GM12878 (cell line): ENCODE results near the gene ABHD8. TPM values are rescaled to one million over a fixed set of nuclear protein-coding genes. Genes with fewer than 3 reads are reported as not detected.

ENCODE experiments used
- ATAC-seq: fragments of 200-7000 bp; cut with Tn5 transposase; 3 replicates; pipeline ENCODE4 v1.9.1; 2020; ENCODE audit warnings: mild to moderate bottlenecking, moderate library complexity
- BruUV-seq: library from RNA; stranded (reverse); fragments of 400-500 nt; replicated peaks from 2 replicates; lab custom pipeline; 2021; lab: Mats Ljungman, UMichigan
- CTCF ChIA-PET: fragments of 300-600 bp; sonication (Branson Sonifier 250); formaldehyde crosslinking; extraction: SDS; loops from one replicate; lab custom pipeline; 2021; ENCODE audit warnings: inconsistent platforms; lab: Yijun Ruan, JAX
- POLR2A ChIA-PET: fragments of 350-600 bp; formaldehyde crosslinking; extraction: SDS; loops from one replicate; lab custom pipeline; 2021; ENCODE audit warnings: inconsistent platforms; lab: Charles Lee
- RAD21 ChIA-PET: fragments of 300-600 bp; sonication (Branson Sonifier 250); formaldehyde crosslinking; loops from one replicate; lab custom pipeline; 2023; ENCODE audit warnings: antibody characterized with exemption; ENCODE audit not compliant: unreplicated experiment; lab: Charles Lee
- SMC1A ChIA-PET: fragments of 300-600 bp; sonication (Branson Sonifier 250); formaldehyde crosslinking; loops from one replicate; lab custom pipeline; 2023; ENCODE audit not compliant: unreplicated experiment, uncharacterized antibody; lab: Charles Lee
- DNase-seq: peaks from one replicate; pipeline ENCODE4 v3.0.0-alpha.2; 2011; ENCODE audit warnings: low read depth, low spot score
- FAIRE-seq: peaks from 3 replicates; lab custom pipeline; 2011; peaks lifted over from hg19 to GRCh38; lab: Jason Lieb, UNC
- H2AFZ ChIP-seq: 2 replicates; pipeline ENCODE4 v1.6.0; 2011; ENCODE audit warnings: low read depth, low read length, control low read depth; ENCODE audit not compliant: control insufficient read depth
- H3K27ac ChIP-seq: 2 replicates; pipeline ENCODE4 v1.5.1; 2011; ENCODE audit warnings: control low read depth; ENCODE audit not compliant: control insufficient read depth, insufficient read depth
- H3K27me3 ChIP-seq, 2 experiments: replicated peaks in 1 of 2; 2 replicates each; pipeline versions ENCODE4 v1.6.0 to v1.6.1; 2011; ENCODE audit warnings: low read length in 1 of 2; ENCODE audit not compliant: control insufficient read depth in 2 of 2, insufficient read depth in 2 of 2
- H3K36me3 ChIP-seq, 2 experiments: 2 replicates each; pipeline ENCODE4 v1.5.1; 2011; ENCODE audit warnings: low read length in 1 of 2; ENCODE audit not compliant: control insufficient read depth in 2 of 2, insufficient read depth in 2 of 2
- H3K4me1 ChIP-seq: 2 replicates; pipeline ENCODE4 v1.6.1; 2011; ENCODE audit warnings: mild to moderate bottlenecking, low read length, moderate library complexity, mixed read lengths; ENCODE audit not compliant: control insufficient read depth, insufficient read depth
- H3K4me2 ChIP-seq: 2 replicates; pipeline ENCODE4 v1.6.0; 2011; ENCODE audit warnings: control low read depth; ENCODE audit not compliant: control insufficient read depth, insufficient read depth
- H3K4me3 ChIP-seq: fragments of 200-600 bp; sonication (generic); 2 replicates; pipeline ENCODE4 v1.5.1; 2016
- H3K79me2 ChIP-seq: 2 replicates; pipeline ENCODE4 v1.6.0; 2011; ENCODE audit warnings: low read length; ENCODE audit not compliant: control insufficient read depth, insufficient read depth
- H3K9ac ChIP-seq: 2 replicates; pipeline ENCODE4 v1.8.0; 2011; ENCODE audit warnings: low read length, control low read depth, mixed read lengths; ENCODE audit not compliant: control insufficient read depth, insufficient read depth
- H3K9me3 ChIP-seq: replicated peaks from 3 replicates; pipeline ENCODE4 v1.5.1; 2011; ENCODE audit warnings: mild to moderate bottlenecking, low read length; ENCODE audit not compliant: control insufficient read depth, insufficient read depth
- H4K20me1 ChIP-seq: 2 replicates; pipeline ENCODE4 v1.6.0; 2011; ENCODE audit not compliant: control insufficient read depth, insufficient read depth
- FOXK2 ChIP-seq: fragments of 450-650 bp; IDR thresholded peaks from 2 replicates; pipeline ENCODE4 v1.6.1; 2017; ENCODE audit warnings: mild to moderate bottlenecking, moderate library complexity
- GABPA ChIP-seq: IDR thresholded peaks from 2 replicates; pipeline ENCODE4 v1.6.1; 2014; ENCODE audit warnings: antibody characterized with exemption, low read depth, mild to moderate bottlenecking, inconsistent platforms
- NBN ChIP-seq: fragments of 450-650 bp; IDR thresholded peaks from 2 replicates; pipeline ENCODE4 v1.6.1; 2016
- STAT1 ChIP-seq: fragments of 450-650 bp; conservative IDR thresholded peaks from 2 replicates; pipeline ENCODE4 v1.6.1; 2014; ENCODE audit warnings: antibody characterized with exemption, mild to moderate bottlenecking
- ZNF24 ChIP-seq: fragments of 450-650 bp; IDR thresholded peaks from 2 replicates; pipeline ENCODE4 v1.6.1; 2017; ENCODE audit warnings: antibody characterized with exemption, mild to moderate bottlenecking
- WGBS: methylation state at CpG from one replicate; pipeline ENCODE4 v1.1.6; 2016; ENCODE audit warnings: low lambda C conversion rate; ENCODE audit not compliant: insufficient replicate concordance, insufficient coverage; ENCODE audit errors: missing lambda C conversion rate; 5-methylcytosine and 5-hydroxymethylcytosine counted together
- in situ Hi-C: fragments of 300-500 bp; cut with MboI; formaldehyde crosslinking; loops from 9 replicates; pipeline ENCODE4 v1.14.3; 2018; ENCODE audit warnings: mixed read lengths
- intact Hi-C: fragments of 100-400 bp; cut with micrococcal nuclease; formaldehyde crosslinking; loops from one replicate; pipeline ENCODE4 v1.14.2; 2022; ENCODE audit not compliant: unreplicated experiment
- polyA plus RNA-seq, 11 experiments: library from polyadenylated mRNA; depleted of rRNA in 4 of 11; unstranded in 6 of 11; stranded (reverse) in 5 of 11; fragments of >200 nt; fragmentation: Nextera tagmentation in 4 of 11; fragmentation: Illumina TruSeq in 1 of 11; extraction: Ambion mirVana in 4 of 11; extraction: Trizol in 1 of 11; gene quantifications; 1 replicate in 1 of 11; 2 replicates in 10 of 11; pipeline versions ENCODE4 v1.2.1 to v1.2.3, GENCODE V29; 2011 to 2016; ENCODE audit warnings: inconsistent platforms in 2 of 11, missing spikeins in 2 of 11, low read depth in 1 of 11
- total RNA-seq, 4 experiments: library from RNA; depleted of rRNA in 3 of 4; stranded (reverse); fragments of >200 nt in 3 of 4; fragmentation: Illumina TruSeq in 1 of 4; extraction: Trizol in 1 of 4; gene quantifications; 2 replicates each; pipeline versions ENCODE4 v1.2.1 to v1.2.3, GENCODE V29; 2013 to 2021
- TF ChIP-seq, protein P1 (sequence below), 3 experiments: IDR thresholded peaks in 2 of 3; conservative IDR thresholded peaks in 1 of 3; 2 replicates each; pipeline ENCODE4 v1.5.1; 2011; ENCODE audit warnings: low read depth in 3 of 3, low read length in 3 of 3, mild to moderate bottlenecking in 3 of 3, control low read depth in 2 of 3, moderate library complexity in 2 of 3, inconsistent platforms in 1 of 3, mixed read lengths in 1 of 3; ENCODE audit not compliant: control insufficient read depth in 2 of 3, insufficient read depth in 1 of 3; ENCODE audit errors: extremely low read depth in 1 of 3
- TF ChIP-seq, protein P2 (sequence below): fragments of 450-650 bp; IDR thresholded peaks from 2 replicates; pipeline ENCODE4 v1.6.1; 2017; ENCODE audit warnings: mild to moderate bottlenecking, moderate library complexity

ABHD8 gene
- total and polyA plus RNA-seq, 10 of the 15 experiments (the other 5 are each of a cell fraction or from before 2014, with no cell fraction given): 0.03 to 12.5 (median 6.0) TPM

DNA sequence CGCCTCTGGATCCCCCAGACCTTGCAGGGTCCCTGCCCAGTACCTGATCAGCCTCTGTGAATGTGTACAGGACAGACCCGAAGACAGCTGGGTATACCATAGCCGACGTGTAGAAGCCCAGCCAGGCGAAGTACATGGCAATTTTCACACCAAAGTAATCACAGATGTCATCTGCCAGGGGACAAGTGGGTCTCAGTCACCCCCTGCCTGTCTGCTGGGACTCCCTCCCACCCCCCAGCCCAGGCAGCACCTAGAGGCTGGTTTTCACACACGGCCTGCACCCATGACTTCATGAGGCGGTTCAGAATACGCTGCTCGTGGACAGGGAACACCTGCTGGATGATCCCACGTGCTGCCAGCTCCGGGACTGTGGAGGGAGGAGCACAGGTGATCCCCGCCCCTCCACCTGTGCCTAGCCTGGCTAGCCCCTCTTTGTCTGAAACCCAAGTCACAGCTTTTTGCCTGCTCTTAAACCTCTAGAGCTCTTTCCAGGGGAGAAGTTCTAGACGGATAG is 27.9 kb upstream of the ABHD8 start:
- Histone ChIP-seq H3K27me3 (no peaks in the 10 kb centered on the region; a peak in 2 of 4 replicates), H3K79me2 (no peaks in the 10 kb centered on the region), H3K9me3 (no peaks in the 10 kb centered on the region; the same call in 2 of the 3 replicates), H3K4me1 (peaks cover 13% of the 10 kb centered on the region), H3K36me3 (no peaks in the 10 kb centered on the region), H3K9ac (no peak overlapping the region), H2AFZ (no peak overlapping the region), H4K20me1 (no peaks in the 10 kb centered on the region), H3K27ac (no peak overlapping the region), H3K4me3 (no peak overlapping the region), H3K4me2 (no peak overlapping the region)
- FAIRE-seq (no peak), DNase-seq (no peak), ATAC-seq (no peak)
- in situ Hi-C loops: no loop called here
- 52% methylated on average over 13 of the region's 13 CpGs for WGBS
- intact Hi-C loops: no loop called here
- BruUV-seq: no TSS peak
- SMC1A ChIA-PET: no interaction called here
- RAD21 ChIA-PET: interaction anchor here (0.7 kb wide), 1 partner anchor 222 kb away, joined by 3 read pairs; no protein-coding TSS in a partner anchor
- CTCF ChIA-PET: interaction anchor here (0.6 to 2.8 kb wide), 2 partner anchors 55 to 266 kb away, joined by 3 to 9 read pairs; no protein-coding TSS in a partner anchor
- POLR2A ChIA-PET: interaction anchor here (1.2 kb wide), 1 partner anchor 22 kb away, joined by 3 read pairs; the partner anchor contains the start of gene DDA1
- TF ChIP-seq FOXK2 (no peak), STAT1 (no peak), GABPA (no peak), NBN (no peak), ZNF24 (no peak)
- TF ChIP-seq, protein P1, sequence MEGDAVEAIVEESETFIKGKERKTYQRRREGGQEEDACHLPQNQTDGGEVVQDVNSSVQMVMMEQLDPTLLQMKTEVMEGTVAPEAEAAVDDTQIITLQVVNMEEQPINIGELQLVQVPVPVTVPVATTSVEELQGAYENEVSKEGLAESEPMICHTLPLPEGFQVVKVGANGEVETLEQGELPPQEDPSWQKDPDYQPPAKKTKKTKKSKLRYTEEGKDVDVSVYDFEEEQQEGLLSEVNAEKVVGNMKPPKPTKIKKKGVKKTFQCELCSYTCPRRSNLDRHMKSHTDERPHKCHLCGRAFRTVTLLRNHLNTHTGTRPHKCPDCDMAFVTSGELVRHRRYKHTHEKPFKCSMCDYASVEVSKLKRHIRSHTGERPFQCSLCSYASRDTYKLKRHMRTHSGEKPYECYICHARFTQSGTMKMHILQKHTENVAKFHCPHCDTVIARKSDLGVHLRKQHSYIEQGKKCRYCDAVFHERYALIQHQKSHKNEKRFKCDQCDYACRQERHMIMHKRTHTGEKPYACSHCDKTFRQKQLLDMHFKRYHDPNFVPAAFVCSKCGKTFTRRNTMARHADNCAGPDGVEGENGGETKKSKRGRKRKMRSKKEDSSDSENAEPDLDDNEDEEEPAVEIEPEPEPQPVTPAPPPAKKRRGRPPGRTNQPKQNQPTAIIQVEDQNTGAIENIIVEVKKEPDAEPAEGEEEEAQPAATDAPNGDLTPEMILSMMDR (IDR thresholded peaks at IDR 0.05 in 2 of 3, conservative IDR thresholded peaks at IDR 0.05 in 1 of 3; ENCODE audit: control insufficient read depth in 2 of 3, extremely low read depth in 1 of 3, insufficient read depth in 1 of 3, low read depth in 3 of 3, low read length in 3 of 3): no peak
- TF ChIP-seq, protein P2, sequence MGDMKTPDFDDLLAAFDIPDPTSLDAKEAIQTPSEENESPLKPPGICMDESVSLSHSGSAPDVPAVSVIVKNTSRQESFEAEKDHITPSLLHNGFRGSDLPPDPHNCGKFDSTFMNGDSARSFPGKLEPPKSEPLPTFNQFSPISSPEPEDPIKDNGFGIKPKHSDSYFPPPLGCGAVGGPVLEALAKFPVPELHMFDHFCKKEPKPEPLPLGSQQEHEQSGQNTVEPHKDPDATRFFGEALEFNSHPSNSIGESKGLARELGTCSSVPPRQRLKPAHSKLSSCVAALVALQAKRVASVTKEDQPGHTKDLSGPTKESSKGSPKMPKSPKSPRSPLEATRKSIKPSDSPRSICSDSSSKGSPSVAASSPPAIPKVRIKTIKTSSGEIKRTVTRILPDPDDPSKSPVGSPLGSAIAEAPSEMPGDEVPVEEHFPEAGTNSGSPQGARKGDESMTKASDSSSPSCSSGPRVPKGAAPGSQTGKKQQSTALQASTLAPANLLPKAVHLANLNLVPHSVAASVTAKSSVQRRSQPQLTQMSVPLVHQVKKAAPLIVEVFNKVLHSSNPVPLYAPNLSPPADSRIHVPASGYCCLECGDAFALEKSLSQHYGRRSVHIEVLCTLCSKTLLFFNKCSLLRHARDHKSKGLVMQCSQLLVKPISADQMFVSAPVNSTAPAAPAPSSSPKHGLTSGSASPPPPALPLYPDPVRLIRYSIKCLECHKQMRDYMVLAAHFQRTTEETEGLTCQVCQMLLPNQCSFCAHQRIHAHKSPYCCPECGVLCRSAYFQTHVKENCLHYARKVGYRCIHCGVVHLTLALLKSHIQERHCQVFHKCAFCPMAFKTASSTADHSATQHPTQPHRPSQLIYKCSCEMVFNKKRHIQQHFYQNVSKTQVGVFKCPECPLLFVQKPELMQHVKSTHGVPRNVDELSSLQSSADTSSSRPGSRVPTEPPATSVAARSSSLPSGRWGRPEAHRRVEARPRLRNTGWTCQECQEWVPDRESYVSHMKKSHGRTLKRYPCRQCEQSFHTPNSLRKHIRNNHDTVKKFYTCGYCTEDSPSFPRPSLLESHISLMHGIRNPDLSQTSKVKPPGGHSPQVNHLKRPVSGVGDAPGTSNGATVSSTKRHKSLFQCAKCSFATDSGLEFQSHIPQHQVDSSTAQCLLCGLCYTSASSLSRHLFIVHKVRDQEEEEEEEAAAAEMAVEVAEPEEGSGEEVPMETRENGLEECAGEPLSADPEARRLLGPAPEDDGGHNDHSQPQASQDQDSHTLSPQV: no peak
